Adrenal gland (tissue), 5 donors: ENCODE results near the gene MEIOSIN.

Experiments used
- POLR2A ChIP-seq, 2 donors: fragments of 450-650 bp; IDR thresholded peaks; one replicate each; pipeline ENCODE4 v1.6.1; 2017; ENCODE audit warnings: antibody characterized with exemption in 2 of 2, mild to moderate bottlenecking in 2 of 2, moderate library complexity in 1 of 2
- TF ChIP-seq, protein P1 (sequence below), 6 experiments: fragments of 450-650 bp in 4 of 6; fragments of 200-600 bp in 2 of 6; sonication (generic) in 1 of 6; IDR thresholded peaks; 1 replicate in 5 of 6; 2 replicates in 1 of 6; pipeline versions ENCODE4 v1.5.1 to v1.8.0; 2016 to 2021; ENCODE audit warnings: antibody characterized with exemption in 6 of 6, mild to moderate bottlenecking in 2 of 6, moderate library complexity in 1 of 6
- donor health status: DM: no; HTN: no; CAD: no.

DNA sequence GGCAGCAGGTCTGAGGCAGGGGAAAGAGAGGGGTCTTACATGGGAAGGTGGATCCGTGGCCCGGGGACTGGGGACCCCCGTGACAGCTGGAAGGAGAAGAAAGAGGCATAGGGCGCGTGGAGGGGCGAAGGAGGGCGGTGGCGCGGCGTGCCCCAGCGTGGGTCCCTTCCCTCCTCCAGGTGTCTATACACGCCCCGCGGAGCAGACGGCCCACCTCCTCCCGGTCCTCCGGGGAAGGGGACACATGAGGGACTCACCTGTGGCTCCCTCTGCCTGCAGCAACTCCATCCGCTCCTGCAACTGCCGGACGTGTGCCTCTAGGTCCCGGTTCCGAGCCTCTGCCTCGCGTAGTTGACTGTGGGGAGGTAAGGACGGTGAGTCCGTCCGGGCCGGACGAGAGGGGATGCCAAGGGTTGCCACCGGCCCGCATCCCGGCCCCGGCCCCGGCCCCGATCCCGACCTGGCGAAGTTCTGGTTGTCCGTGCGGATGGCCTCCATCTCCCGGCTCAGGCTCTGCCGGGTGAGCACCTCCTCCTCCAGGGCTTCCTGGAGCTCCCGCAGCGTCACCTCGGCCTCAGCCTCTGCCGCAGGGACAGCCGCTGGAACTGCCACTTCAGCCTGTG, 38.2 kb downstream of the MEIOSIN start:
- TF ChIP-seq, protein P1, sequence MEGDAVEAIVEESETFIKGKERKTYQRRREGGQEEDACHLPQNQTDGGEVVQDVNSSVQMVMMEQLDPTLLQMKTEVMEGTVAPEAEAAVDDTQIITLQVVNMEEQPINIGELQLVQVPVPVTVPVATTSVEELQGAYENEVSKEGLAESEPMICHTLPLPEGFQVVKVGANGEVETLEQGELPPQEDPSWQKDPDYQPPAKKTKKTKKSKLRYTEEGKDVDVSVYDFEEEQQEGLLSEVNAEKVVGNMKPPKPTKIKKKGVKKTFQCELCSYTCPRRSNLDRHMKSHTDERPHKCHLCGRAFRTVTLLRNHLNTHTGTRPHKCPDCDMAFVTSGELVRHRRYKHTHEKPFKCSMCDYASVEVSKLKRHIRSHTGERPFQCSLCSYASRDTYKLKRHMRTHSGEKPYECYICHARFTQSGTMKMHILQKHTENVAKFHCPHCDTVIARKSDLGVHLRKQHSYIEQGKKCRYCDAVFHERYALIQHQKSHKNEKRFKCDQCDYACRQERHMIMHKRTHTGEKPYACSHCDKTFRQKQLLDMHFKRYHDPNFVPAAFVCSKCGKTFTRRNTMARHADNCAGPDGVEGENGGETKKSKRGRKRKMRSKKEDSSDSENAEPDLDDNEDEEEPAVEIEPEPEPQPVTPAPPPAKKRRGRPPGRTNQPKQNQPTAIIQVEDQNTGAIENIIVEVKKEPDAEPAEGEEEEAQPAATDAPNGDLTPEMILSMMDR (IDR thresholded peaks at IDR 0.05): no peak
- TF ChIP-seq POLR2A (IDR thresholded peaks at IDR 0.05): peak in 1 of 2 donors; percentile 20
